K562 (cell line): Measurements from ENCODE around the gene CPSF6. TPM values are rescaled to one million over a fixed set of nuclear protein-coding genes. Genes with fewer than 3 reads are reported as not detected.

Experiments
- ETS2 ChIP-seq: IDR thresholded peaks from 2 replicates; pipeline ENCODE4 v1.6.1; 2016; ENCODE audit warnings: borderline replicate concordance, missing genetic modification characterization, mild to moderate bottlenecking, moderate library complexity, missing compliant biosample characterization; ENCODE audit not compliant: poor library complexity, severe bottlenecking
- GATAD2B ChIP-seq: fragments of 450-650 bp; IDR thresholded peaks from 2 replicates; pipeline ENCODE4 v1.6.1; 2017; ENCODE audit warnings: mild to moderate bottlenecking, borderline replicate concordance
- HDAC6 ChIP-seq: IDR thresholded peaks from 2 replicates; pipeline ENCODE4 v1.6.1; 2012; ENCODE audit warnings: low read depth, mild to moderate bottlenecking, control low read depth, inconsistent platforms, low read length, moderate library complexity
- KLF13 ChIP-seq: fragments of 450-650 bp; IDR thresholded peaks from 2 replicates; pipeline ENCODE4 v1.6.1; 2016; ENCODE audit warnings: missing genetic modification characterization, low read depth, mild to moderate bottlenecking, missing compliant biosample characterization, moderate library complexity, borderline replicate concordance
- NKRF ChIP-seq: fragments of 450-650 bp; IDR thresholded peaks from 2 replicates; pipeline ENCODE4 v1.6.1; 2016; ENCODE audit warnings: borderline replicate concordance
- SMAD2 ChIP-seq: fragments of 150-350 bp; IDR thresholded peaks from 2 replicates; pipeline ENCODE4 v1.6.1; 2014; ENCODE audit warnings: low read depth, mild to moderate bottlenecking, low read length
- ZSCAN32 ChIP-seq: fragments of 450-650 bp; formaldehyde crosslinking; IDR thresholded peaks from 2 replicates; pipeline ENCODE4 v1.4.0; 2020; ENCODE audit warnings: mild to moderate bottlenecking, moderate library complexity
- polyA plus RNA-seq, 8 experiments: library from polyadenylated mRNA; depleted of rRNA in 4 of 8; stranded (reverse) in 5 of 8; unstranded in 3 of 8; fragments of >200 nt; fragmentation: Nextera tagmentation in 2 of 8; fragmentation: Illumina TruSeq in 1 of 8; extraction: Ambion mirVana in 2 of 8; extraction: Trizol in 1 of 8; gene quantifications; 2 replicates each; pipeline versions ENCODE4 v1.2.1 to v1.2.3, GENCODE V29; 2011 to 2014; ENCODE audit warnings: inconsistent platforms in 1 of 8, missing spikeins in 1 of 8
- total RNA-seq, 7 experiments: library from RNA; depleted of rRNA in 6 of 7; stranded (reverse); fragments of >200 nt in 6 of 7; fragmentation: Illumina TruSeq in 2 of 7; extraction: Trizol in 2 of 7; gene quantifications; 2 replicates each; pipeline versions ENCODE4 v1.2.1 to v1.2.3, GENCODE V29; 2011 to 2021; ENCODE audit warnings: low replicate concordance in 1 of 7
- TF ChIP-seq, protein P1 (sequence below), 2 experiments: fragments of 450-650 bp; IDR thresholded peaks; 2 replicates each; pipeline ENCODE4 v1.6.1; 2018; ENCODE audit warnings: mild to moderate bottlenecking in 2 of 2, low read depth in 1 of 2; ENCODE audit not compliant: partially characterized antibody in 2 of 2
- TF ChIP-seq, protein P2 (sequence below): sonication (generic); formaldehyde crosslinking; IDR thresholded peaks from 2 replicates; pipeline ENCODE4 v1.8.0; 2023; ENCODE audit warnings: mild to moderate bottlenecking, missing genetic modification reagents
- TF ChIP-seq, protein P3 (sequence below): fragments of 250-450 bp; sonication (Bioruptor Pico); IDR thresholded peaks from 2 replicates; pipeline ENCODE4 v1.8.0; 2022; ENCODE audit warnings: inconsistent platforms, mild to moderate bottlenecking, moderate library complexity, borderline replicate concordance
- TF ChIP-seq, protein P4 (sequence below): fragments of 450-650 bp; IDR thresholded peaks from 2 replicates; pipeline ENCODE4 v1.6.1; 2016; ENCODE audit warnings: mild to moderate bottlenecking

Gene CPSF6
- total and polyA plus RNA-seq, 9 of the 15 experiments (the other 6 are each of a cell fraction or from before 2014, with no cell fraction given): 34.3 to 129 (median 77.8) TPM

GRCh38 chr12:69284131-69284530 is 44.8 kb downstream of the CPSF6 start (continued):
- TF ChIP-seq, protein P1, sequence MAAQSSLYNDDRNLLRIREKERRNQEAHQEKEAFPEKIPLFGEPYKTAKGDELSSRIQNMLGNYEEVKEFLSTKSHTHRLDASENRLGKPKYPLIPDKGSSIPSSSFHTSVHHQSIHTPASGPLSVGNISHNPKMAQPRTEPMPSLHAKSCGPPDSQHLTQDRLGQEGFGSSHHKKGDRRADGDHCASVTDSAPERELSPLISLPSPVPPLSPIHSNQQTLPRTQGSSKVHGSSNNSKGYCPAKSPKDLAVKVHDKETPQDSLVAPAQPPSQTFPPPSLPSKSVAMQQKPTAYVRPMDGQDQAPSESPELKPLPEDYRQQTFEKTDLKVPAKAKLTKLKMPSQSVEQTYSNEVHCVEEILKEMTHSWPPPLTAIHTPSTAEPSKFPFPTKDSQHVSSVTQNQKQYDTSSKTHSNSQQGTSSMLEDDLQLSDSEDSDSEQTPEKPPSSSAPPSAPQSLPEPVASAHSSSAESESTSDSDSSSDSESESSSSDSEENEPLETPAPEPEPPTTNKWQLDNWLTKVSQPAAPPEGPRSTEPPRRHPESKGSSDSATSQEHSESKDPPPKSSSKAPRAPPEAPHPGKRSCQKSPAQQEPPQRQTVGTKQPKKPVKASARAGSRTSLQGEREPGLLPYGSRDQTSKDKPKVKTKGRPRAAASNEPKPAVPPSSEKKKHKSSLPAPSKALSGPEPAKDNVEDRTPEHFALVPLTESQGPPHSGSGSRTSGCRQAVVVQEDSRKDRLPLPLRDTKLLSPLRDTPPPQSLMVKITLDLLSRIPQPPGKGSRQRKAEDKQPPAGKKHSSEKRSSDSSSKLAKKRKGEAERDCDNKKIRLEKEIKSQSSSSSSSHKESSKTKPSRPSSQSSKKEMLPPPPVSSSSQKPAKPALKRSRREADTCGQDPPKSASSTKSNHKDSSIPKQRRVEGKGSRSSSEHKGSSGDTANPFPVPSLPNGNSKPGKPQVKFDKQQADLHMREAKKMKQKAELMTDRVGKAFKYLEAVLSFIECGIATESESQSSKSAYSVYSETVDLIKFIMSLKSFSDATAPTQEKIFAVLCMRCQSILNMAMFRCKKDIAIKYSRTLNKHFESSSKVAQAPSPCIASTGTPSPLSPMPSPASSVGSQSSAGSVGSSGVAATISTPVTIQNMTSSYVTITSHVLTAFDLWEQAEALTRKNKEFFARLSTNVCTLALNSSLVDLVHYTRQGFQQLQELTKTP (IDR thresholded peaks at IDR 0.05; ENCODE audit: low read depth in 1 of 2, partially characterized antibody in 2 of 2): no peak
- TF ChIP-seq ETS2 (tag) (no peak), SMAD2 (no peak), HDAC6 (no peak), GATAD2B (no peak), NKRF (no peak), KLF13 (tag) (no peak), ZSCAN32 (CRISPR knock-in tag) (no peak)
- TF ChIP-seq, protein P2, sequence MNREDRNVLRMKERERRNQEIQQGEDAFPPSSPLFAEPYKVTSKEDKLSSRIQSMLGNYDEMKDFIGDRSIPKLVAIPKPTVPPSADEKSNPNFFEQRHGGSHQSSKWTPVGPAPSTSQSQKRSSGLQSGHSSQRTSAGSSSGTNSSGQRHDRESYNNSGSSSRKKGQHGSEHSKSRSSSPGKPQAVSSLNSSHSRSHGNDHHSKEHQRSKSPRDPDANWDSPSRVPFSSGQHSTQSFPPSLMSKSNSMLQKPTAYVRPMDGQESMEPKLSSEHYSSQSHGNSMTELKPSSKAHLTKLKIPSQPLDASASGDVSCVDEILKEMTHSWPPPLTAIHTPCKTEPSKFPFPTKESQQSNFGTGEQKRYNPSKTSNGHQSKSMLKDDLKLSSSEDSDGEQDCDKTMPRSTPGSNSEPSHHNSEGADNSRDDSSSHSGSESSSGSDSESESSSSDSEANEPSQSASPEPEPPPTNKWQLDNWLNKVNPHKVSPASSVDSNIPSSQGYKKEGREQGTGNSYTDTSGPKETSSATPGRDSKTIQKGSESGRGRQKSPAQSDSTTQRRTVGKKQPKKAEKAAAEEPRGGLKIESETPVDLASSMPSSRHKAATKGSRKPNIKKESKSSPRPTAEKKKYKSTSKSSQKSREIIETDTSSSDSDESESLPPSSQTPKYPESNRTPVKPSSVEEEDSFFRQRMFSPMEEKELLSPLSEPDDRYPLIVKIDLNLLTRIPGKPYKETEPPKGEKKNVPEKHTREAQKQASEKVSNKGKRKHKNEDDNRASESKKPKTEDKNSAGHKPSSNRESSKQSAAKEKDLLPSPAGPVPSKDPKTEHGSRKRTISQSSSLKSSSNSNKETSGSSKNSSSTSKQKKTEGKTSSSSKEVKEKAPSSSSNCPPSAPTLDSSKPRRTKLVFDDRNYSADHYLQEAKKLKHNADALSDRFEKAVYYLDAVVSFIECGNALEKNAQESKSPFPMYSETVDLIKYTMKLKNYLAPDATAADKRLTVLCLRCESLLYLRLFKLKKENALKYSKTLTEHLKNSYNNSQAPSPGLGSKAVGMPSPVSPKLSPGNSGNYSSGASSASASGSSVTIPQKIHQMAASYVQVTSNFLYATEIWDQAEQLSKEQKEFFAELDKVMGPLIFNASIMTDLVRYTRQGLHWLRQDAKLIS (CRISPR knock-in tag): no peak
- TF ChIP-seq, protein P3, sequence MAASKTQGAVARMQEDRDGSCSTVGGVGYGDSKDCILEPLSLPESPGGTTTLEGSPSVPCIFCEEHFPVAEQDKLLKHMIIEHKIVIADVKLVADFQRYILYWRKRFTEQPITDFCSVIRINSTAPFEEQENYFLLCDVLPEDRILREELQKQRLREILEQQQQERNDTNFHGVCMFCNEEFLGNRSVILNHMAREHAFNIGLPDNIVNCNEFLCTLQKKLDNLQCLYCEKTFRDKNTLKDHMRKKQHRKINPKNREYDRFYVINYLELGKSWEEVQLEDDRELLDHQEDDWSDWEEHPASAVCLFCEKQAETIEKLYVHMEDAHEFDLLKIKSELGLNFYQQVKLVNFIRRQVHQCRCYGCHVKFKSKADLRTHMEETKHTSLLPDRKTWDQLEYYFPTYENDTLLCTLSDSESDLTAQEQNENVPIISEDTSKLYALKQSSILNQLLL (CRISPR knock-in tag): no peak
- TF ChIP-seq, protein P4, sequence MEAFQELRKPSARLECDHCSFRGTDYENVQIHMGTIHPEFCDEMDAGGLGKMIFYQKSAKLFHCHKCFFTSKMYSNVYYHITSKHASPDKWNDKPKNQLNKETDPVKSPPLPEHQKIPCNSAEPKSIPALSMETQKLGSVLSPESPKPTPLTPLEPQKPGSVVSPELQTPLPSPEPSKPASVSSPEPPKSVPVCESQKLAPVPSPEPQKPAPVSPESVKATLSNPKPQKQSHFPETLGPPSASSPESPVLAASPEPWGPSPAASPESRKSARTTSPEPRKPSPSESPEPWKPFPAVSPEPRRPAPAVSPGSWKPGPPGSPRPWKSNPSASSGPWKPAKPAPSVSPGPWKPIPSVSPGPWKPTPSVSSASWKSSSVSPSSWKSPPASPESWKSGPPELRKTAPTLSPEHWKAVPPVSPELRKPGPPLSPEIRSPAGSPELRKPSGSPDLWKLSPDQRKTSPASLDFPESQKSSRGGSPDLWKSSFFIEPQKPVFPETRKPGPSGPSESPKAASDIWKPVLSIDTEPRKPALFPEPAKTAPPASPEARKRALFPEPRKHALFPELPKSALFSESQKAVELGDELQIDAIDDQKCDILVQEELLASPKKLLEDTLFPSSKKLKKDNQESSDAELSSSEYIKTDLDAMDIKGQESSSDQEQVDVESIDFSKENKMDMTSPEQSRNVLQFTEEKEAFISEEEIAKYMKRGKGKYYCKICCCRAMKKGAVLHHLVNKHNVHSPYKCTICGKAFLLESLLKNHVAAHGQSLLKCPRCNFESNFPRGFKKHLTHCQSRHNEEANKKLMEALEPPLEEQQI: no peak
